ENCODE data around the gene GRK7.
"Not testable (repeated sequence)": the region's sequence is repeated elsewhere in the genome, so short reads cannot be mapped to it uniquely, and the experiment has no call there.

GRK7 gene

DNA sequence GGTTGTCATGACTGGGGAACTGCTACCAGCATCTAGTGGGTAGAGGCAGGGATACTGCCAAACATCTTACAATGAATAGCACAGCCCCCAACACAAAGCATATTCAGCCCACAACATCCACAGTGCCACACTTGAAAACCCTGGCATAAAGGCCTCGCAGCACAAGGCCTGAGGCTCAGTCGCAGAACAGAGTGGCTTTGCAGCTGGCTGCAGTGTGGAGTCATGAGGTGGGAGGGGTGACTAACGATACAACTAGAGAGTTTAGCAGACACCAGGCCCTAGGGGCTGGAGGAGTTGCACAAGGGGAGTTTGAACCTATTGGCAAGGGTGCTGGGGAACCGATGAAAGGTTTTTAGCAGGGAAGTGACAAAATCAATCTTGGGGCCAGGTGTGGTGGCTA lies 32.1 kb downstream of the GRK7 start:
- no peak for DNase-seq
- TF ChIP-seq GATA1 (IDR thresholded peaks at IDR 0.05; ENCODE audit: low read depth, low read length) (no peak), POLR2A (IDR thresholded peaks at IDR 0.05; ENCODE audit: low read length) (no peak)

DNA sequence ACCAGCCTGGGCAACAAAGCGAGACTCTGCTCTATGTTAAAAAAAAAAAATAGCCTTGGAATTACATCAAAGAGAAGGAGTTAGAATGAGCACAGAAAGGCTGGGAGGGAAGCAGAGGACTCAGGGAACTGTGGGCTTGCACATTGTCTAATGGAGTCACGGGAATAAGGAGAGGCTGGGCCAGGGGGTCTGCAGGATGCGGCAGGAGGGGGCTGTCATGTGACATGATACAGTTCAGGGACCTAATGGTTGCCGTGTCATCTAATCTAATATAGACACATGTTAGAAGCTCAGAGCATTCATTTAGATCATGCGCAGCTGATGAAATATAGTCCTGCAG lies 32.5 kb downstream of the GRK7 start:
- DNase-seq, result no peak
- TF ChIP-seq POLR2A (IDR thresholded peaks at IDR 0.05; ENCODE audit: low read length) (no peak), GATA1 (IDR thresholded peaks at IDR 0.05; ENCODE audit: low read depth, low read length) (no peak)

DNA sequence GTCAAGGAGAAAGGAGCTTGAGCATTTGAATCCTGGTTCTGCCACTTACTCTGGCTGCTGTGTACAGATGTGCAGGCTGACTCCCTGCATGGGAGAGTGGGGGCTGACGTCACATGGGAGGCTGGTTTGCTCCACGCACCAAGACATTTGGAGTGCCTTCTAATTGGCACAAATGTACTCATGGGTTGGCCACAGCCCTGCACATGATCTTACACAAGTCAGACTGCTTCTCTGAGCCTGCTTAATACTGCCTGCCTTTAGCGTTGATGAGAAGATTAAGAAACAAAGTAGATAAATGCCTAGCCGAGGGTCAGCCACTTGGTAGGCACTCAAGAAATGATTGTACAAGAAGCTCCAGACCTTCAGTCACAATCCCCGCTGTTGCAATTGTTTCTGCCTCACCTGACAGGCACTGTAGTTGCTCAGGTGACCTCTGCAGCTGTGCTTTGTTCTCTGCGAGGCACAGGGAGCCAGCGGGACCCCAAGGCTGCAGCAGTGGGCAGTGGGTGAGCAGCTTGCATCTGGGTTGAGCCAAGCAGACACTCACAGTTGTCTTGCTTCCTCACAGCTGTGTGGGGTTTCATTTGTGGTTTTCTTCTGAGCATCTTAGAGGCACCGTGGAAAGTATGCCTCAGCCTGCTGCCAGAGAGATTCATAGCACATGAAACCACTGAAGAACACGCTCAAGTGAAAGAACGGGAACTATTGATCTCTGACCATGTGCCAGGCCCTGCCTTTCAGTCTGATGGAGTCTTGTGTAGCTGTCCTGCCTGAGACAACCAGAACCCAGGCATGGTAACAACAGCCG lies 33.1 kb downstream of the GRK7 start:
- no peak for TF ChIP-seq POLR2A (IDR thresholded peaks at IDR 0.05; ENCODE audit: low read length)
- no peak for TF ChIP-seq GATA1 (IDR thresholded peaks at IDR 0.05; ENCODE audit: low read depth, low read length)
- DNase-seq, result peak; percentile 64 to 74

DNA sequence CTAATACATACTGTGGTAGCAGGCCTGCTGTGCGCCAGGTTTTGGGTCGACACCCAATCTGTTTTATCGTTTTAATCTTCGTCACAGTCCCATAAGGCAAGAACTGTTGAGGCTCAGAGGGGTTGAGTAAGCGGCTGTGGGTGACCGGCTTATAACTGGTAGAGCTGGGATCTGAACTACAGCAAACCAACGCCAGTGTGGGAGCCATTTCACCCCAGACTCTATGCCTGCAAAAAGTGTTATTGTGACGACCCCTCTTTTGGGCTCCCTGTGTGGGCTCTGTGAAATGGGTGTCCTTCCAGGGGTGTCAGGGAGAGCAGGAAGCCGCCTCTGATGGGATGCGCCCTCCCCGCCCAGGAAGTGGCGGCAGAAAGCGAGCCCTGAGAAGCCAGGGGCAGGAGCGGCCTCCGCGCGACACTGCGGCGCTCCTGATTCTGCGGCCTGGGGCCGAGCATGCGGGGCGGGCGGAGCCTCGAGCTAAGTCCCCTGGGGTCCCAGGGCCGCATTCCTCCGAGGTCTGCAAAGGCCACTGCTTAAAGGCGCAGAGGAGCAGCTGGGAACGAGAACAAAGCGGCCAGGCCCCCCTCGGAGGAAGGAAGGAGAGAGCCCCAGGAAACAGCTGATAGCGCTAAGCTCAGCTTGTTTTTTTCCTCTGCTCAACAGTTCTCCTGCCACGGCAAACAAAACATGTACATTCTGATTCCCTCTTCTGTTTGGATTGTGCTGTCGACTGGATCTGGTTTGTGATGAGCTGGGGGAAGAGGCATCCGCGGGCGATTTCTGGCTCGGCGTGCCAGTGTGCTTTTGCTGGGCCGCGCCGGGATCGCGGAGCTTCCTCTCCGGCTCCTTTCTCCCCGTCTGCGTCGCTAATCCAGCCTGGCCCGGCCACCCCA lies 33.9 kb downstream of the GRK7 start:
- peak; percentile 48 to 51 for DNase-seq
- no peak for TF ChIP-seq GATA1 (IDR thresholded peaks at IDR 0.05; ENCODE audit: low read depth, low read length)
- TF ChIP-seq POLR2A (IDR thresholded peaks at IDR 0.05; ENCODE audit: low read length), result no peak

DNA sequence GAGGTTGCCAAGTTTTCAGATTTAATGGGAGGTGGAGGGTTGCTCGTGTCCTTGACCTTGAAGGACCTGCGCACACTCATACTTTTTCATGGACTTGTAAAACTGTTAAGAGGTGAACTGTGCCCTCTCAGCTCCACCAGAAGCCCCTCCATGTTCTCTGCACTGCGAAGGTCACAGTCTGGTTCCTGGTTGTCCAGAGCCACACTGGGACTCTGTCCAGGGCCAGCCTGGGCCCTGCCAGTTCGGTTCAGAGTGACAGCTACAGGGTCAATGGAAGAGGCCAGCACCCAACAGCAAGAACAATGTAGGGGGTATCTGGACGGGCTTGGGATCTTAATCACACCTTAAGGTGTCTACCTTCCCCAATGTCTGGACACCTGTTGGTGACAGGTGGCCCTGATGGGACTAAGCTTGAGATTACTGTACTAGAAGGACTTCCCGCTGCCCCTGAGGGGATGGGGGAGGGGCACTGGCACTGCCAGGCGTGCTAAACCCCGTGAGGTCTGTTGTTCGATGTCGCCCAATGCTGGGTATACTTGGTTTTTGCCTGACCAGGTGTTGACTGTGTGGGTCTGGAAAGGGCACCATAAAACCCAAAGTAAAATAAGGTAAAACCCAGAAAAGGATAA lies 34.7 kb downstream of the GRK7 start:
- DNase-seq, result no peak
- no peak for TF ChIP-seq POLR2A (IDR thresholded peaks at IDR 0.05; ENCODE audit: low read length)
- no peak for TF ChIP-seq GATA1 (IDR thresholded peaks at IDR 0.05; ENCODE audit: low read depth, low read length)

DNA sequence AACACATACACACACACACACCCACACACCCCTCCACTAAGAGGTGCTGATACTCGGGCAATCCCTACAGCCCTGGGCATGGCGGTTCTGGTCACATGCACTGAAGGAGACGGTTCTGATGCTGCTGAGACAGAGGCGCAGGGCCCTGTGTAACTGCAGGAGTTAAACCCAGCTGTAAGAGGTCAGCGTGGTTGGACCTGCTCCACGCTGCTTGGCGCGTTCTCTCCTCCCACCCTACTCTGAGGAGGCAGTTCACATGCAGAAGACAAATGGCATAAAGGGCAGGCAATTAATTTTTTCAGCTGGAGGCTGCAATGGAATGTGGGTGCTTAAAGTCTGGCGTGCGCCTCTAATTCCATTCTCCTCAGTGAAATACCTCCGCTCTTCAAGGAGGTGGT lies 35.2 kb downstream of the GRK7 start:
- TF ChIP-seq POLR2A (IDR thresholded peaks at IDR 0.05; ENCODE audit: low read length), result no peak
- TF ChIP-seq GATA1 (IDR thresholded peaks at IDR 0.05; ENCODE audit: low read depth, low read length), result no peak
- DNase-seq, result peak in 1 of 2 experiments; percentile 14

DNA sequence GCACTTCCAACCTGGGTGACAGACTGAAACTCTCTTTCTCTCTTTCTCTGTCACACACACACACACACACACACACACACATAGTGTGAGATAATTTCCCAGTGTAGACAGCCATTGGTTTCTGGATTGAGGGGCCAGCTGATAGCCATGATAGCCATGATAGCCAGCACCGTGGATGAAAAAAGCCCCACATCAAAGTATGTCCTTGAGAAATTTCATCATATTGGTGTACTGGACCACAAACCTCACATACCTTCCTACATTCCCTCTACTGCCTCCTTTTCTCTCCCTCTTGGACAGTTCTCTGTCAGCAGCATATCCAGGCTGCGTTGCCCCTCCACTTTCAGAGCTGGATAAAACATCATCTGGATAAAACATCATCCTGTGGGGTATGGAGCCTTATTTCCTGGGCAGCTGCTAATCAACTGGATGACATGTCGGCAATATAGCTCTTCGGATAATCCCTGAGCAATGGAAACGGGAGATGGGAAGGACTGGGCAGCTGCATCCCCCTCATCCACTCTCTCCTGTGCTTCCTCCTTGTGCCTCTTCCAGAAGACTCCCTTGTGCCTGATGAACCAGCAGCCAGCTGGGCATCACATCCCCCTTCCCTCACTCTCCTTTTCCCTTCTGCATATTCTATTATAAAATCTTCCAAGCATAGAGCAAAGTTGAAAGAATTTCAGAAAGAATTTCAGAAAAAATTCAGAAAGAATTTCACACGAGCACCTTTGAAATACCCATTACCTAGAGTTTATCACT lies 39.3 kb downstream of the GRK7 start:
- TF ChIP-seq GATA1 (IDR thresholded peaks at IDR 0.05; ENCODE audit: low read depth, low read length), result no peak
- TF ChIP-seq POLR2A (IDR thresholded peaks at IDR 0.05; ENCODE audit: low read length), result no peak
- DNase-seq, result no peak

DNA sequence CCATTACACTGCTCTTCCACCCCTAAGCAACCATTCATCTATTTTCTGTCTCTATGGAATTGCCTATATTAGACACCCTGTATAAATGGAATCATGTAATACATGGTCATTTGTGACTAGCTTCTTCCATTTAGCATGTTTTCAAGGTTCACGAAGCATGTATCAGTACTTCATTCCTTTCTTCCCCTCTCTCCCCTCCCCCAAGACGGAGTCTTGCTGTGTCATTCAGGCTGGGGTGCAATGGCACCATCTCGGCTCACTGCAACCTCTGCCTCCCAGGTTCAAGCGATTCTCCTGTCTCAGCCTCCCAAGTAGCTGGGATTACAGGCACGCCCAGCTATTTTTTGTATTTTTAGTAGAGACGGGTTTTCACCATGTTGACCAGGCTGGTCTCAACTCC lies 40.3 kb downstream of the GRK7 start:
- DNase-seq, result not testable (repeated sequence)

DNA sequence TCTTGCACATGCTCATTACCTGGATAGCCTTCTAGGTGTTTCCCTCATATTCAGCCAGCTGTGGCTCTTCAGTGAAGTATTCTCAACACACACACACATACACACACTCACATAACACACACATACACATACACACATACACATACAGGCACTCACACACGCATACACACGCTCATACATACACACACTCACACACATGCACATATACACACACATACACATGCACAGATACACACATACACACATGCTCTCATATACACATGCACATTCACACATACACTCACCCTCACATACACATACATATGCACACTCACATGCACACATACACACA lies 41.2 kb downstream of the GRK7 start:
- TF ChIP-seq GATA1 (IDR thresholded peaks at IDR 0.05; ENCODE audit: low read depth, low read length) (no peak), POLR2A (IDR thresholded peaks at IDR 0.05; ENCODE audit: low read length) (no peak)
- DNase-seq, result no peak

DNA sequence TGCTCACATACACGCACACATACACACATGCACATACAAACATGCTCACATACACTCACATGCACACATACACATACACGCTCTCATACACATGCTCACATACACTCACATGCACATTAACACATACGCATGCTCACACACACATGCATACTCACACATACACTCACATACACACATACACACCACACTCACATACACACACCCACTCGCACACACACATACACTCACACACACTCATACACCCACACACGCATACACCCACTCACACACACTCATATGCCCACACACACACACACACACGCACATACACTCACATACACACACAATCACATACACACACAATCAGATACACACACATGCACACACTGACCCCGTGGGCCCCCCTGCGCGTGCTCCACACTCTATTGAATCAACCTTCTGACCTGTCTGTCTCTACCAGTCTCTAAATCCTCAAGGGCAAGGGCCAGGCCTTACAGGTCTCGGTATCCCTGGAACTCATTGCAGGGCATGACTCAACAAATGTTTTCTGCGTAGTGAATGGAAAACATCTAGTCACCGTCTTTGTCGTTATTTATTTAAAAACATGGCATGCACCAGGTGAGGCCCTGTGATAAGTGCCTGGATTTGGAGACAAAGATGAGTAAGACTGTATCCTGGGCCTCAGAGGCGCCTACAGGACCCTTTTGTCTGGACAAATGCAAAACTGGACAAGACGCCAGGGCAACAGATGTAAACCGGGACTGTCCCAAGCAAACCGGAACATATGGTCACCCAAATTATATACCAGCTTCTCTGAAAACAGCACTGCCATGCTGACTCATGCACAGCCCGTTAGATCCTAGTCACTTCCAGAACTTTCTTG lies 41.8 kb downstream of the GRK7 start:
- TF ChIP-seq POLR2A (IDR thresholded peaks at IDR 0.05; ENCODE audit: low read length), result no peak
- TF ChIP-seq GATA1 (IDR thresholded peaks at IDR 0.05; ENCODE audit: low read depth, low read length), result no peak
- DNase-seq, result peak; percentile 43 to 47

DNA sequence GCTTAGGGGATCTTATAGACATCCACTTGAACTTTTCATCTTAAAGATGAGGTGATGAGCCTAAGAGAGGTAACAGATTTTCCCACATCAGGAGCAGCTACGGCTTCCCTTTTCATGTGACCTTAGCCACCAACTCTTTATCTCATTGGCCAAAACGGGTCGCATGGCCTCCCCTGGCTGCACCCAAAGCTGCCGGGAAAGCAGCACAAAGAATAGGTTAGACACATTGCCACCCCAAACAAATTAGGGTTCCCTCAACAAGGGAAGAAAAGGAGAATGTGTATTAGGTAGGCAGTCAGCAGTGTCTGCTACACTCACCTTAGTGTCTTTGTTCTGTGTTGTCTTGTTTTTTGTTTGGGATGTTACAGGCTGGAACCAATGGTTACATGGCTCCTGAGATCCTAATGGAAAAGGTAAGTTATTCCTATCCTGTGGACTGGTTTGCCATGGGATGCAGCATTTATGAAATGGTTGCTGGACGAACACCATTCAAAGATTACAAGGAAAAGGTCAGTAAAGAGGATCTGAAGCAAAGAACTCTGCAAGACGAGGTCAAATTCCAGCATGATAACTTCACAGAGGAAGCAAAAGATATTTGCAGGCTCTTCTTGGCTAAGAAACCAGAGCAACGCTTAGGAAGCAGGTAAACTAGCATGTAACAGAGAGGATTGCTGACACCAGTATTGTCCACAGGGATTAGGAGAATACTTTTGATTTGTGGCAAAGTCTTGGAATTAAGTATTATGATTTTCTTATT lies 44.2 kb downstream of the GRK7 start:
- DNase-seq, result no peak
- TF ChIP-seq POLR2A (IDR thresholded peaks at IDR 0.05; ENCODE audit: low read length) (no peak), GATA1 (IDR thresholded peaks at IDR 0.05; ENCODE audit: low read depth, low read length) (no peak)

DNA sequence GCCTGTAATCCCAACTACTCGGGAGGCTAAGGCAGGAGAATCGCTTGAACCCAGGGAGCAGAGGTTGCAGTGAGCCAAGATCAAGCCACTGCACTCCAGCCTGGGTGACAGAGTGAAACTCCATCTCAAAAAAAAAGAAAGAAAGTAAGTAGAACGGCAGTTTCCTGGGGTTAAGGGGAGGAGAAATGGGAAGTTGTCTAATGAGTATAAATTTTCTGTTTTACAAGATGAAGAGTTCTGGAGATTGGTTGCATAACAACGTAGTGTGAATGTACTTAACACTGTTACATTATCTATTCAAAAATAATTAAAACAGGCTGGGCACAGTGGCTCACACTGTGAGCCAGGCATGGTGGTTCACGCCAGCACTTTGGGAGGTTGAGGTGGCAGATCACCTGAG lies 45.4 kb downstream of the GRK7 start:
- no peak for TF ChIP-seq GATA1 (IDR thresholded peaks at IDR 0.05; ENCODE audit: low read depth, low read length)
- no peak for TF ChIP-seq POLR2A (IDR thresholded peaks at IDR 0.05; ENCODE audit: low read length)
- DNase-seq, result no peak

Measured in erythroblast (primary cell).